Measurements from ENCODE around the gene DENND4A.

DNA sequence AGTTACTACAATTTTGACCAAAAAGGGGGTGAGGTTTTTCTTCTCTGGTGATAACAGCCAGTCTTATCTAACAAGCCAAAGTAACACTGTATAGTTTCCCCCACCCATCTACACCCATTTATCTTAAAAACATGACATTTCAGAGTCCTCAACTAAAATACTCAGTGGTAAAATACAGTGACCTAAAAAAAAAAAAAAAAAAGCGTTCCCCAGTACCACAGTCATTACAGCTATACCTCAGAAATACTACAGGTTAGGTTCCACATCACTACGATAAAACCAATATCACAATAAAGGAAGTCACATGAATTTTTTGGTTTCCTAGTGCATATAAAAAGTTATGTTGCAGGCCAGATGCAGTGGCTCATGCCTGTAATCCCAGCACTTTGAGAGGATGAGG lies 13.8 kb downstream of the DENND4A start:
- TF ChIP-seq EP300 (IDR thresholded peaks at IDR 0.05) (no peak), CTCF (IDR thresholded peaks at IDR 0.05) (no peak)
